OCI-LY1 (cell line): ENCODE results near the gene LRRC1.

Source experiments
- H2AFZ ChIP-seq: fragments of 200-600 bp; sonication (generic), shearing (Covaris generic); 2 replicates; pipeline ENCODE4 v1.6.0; 2014; ENCODE audit warnings: antibody characterized with exemption, mild to moderate bottlenecking, low read length
- H3F3A ChIP-seq: fragments of 200-600 bp; sonication (generic), shearing (Covaris generic); 2 replicates; pipeline ENCODE4 v1.6.0; 2014; ENCODE audit warnings: mild to moderate bottlenecking, antibody characterized with exemption, low read length, moderate library complexity; ENCODE audit not compliant: insufficient read depth
- H3K27ac ChIP-seq: fragments of 200-600 bp; sonication (generic); 2 replicates; pipeline ENCODE4 v1.5.1; 2014; ENCODE audit warnings: low read length, mixed run types, mild to moderate bottlenecking, low read depth; ENCODE audit not compliant: poor library complexity, severe bottlenecking
- H3K27me3 ChIP-seq: fragments of 200-600 bp; sonication (generic); 2 replicates; pipeline ENCODE4 v1.6.0; 2014; ENCODE audit warnings: antibody characterized with exemption, mild to moderate bottlenecking, low read length, moderate library complexity; ENCODE audit not compliant: insufficient read depth
- H3K36me3 ChIP-seq: fragments of 200-600 bp; sonication (generic); 2 replicates; pipeline ENCODE4 v1.6.1; 2014; ENCODE audit warnings: mild to moderate bottlenecking, antibody characterized with exemption, low read length, moderate library complexity, mixed read lengths; ENCODE audit not compliant: insufficient read depth
- H3K4me1 ChIP-seq: fragments of 200-600 bp; sonication (generic); 2 replicates; pipeline ENCODE4 v1.5.1; 2014; ENCODE audit warnings: mild to moderate bottlenecking, low read length, moderate library complexity; ENCODE audit not compliant: insufficient read depth, severe bottlenecking
- H3K4me2 ChIP-seq: fragments of 200-600 bp; sonication (generic), shearing (Covaris generic); 2 replicates; pipeline ENCODE4 v1.6.1; 2014; ENCODE audit warnings: low read length
- H3K4me3 ChIP-seq: fragments of 200-600 bp; sonication (generic); 2 replicates; pipeline ENCODE4 v1.5.1; 2014; ENCODE audit warnings: low read length, low read depth, mild to moderate bottlenecking, mixed read lengths; ENCODE audit not compliant: poor library complexity, severe bottlenecking
- H3K79me2 ChIP-seq: fragments of 200-600 bp; shearing (Covaris generic); 2 replicates; pipeline ENCODE4 v1.6.1; 2016; ENCODE audit warnings: mixed run types, low read length, mixed read lengths; ENCODE audit not compliant: insufficient read depth
- H3K9ac ChIP-seq: fragments of 200-600 bp; sonication (generic), shearing (Covaris generic); 2 replicates; pipeline ENCODE4 v1.6.1; 2014; ENCODE audit warnings: mild to moderate bottlenecking, low read length, mixed read lengths
- H3K9me2 ChIP-seq: fragments of 200-600 bp; sonication (generic), shearing (Covaris generic); 2 replicates; pipeline ENCODE4 v1.6.1; 2014; ENCODE audit warnings: low read depth, mild to moderate bottlenecking, low read length, mixed read lengths
- H3K9me3 ChIP-seq: fragments of 200-600 bp; shearing (Covaris generic); 2 replicates; pipeline ENCODE4 v1.6.1; 2014; ENCODE audit warnings: low read length, mixed read lengths
- H4K20me1 ChIP-seq: fragments of 200-600 bp; sonication (generic), shearing (Covaris generic); 2 replicates; pipeline ENCODE4 v1.6.0; 2016; ENCODE audit warnings: mild to moderate bottlenecking, low read length; ENCODE audit not compliant: insufficient read depth
- EZH2 ChIP-seq: fragments of 200-600 bp; sonication (generic), shearing (Covaris generic); IDR thresholded peaks from 2 replicates; pipeline ENCODE4 v1.8.0; 2017; ENCODE audit warnings: borderline replicate concordance, mixed run types, mild to moderate bottlenecking, antibody characterized with exemption, low read length, moderate library complexity, mixed read lengths
- TF ChIP-seq, protein P1 (sequence below): fragments of 200-600 bp; sonication (generic), shearing (Covaris generic); IDR thresholded peaks from 2 replicates; pipeline ENCODE4 v1.5.1; 2017; ENCODE audit warnings: mild to moderate bottlenecking, antibody characterized with exemption, low read length, moderate library complexity, mixed read lengths

The LRRC1 gene

DNA sequence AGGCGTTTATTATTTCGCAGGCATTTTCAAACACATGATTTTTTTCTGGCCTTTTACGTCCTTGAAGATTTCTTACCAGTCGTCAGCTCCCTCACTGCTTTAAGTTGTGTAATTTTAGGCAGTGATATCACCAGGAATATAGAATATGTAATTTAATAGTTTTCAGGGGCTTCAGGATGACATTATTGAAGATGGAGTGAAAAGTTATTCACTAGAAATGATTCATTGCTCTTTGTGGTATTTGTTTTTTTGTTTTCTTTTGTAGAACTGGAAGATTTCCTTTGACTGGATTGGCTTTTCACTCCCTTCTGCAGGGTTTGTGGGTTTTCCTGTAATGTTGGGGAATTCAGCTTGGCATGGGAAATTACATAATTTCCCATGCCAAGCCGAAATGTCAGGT is 2.0 kb downstream of the LRRC1 start:
- no peaks in the 10 kb centered on the region; the same call in 1 of the 2 replicates for H3K36me3 ChIP-seq
- H3K27me3 ChIP-seq, result no peaks in the 10 kb centered on the region
- 0 out of 2 replicates have a peak, but pooled peaks cover 3% of the 10 kb centered on the region for H3F3A ChIP-seq
- peak overlapping the region; percentile 77; the same call in 1 of the 2 replicates for H3K4me2 ChIP-seq
- H3K9ac ChIP-seq, result no peak overlapping the region
- H3K9me2 ChIP-seq, result no peaks in the 10 kb centered on the region
- no peaks in the 10 kb centered on the region for H3K79me2 ChIP-seq
- TF ChIP-seq, protein P1, sequence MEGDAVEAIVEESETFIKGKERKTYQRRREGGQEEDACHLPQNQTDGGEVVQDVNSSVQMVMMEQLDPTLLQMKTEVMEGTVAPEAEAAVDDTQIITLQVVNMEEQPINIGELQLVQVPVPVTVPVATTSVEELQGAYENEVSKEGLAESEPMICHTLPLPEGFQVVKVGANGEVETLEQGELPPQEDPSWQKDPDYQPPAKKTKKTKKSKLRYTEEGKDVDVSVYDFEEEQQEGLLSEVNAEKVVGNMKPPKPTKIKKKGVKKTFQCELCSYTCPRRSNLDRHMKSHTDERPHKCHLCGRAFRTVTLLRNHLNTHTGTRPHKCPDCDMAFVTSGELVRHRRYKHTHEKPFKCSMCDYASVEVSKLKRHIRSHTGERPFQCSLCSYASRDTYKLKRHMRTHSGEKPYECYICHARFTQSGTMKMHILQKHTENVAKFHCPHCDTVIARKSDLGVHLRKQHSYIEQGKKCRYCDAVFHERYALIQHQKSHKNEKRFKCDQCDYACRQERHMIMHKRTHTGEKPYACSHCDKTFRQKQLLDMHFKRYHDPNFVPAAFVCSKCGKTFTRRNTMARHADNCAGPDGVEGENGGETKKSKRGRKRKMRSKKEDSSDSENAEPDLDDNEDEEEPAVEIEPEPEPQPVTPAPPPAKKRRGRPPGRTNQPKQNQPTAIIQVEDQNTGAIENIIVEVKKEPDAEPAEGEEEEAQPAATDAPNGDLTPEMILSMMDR, result no peak
- no peak for TF ChIP-seq EZH2
- H2AFZ ChIP-seq, result no peak overlapping the region
- H3K9me3 ChIP-seq, result no peaks in the 10 kb centered on the region
- H3K4me1 ChIP-seq, result peaks cover 25% of the 10 kb centered on the region
- no peaks in the 10 kb centered on the region for H4K20me1 ChIP-seq
- H3K4me3 ChIP-seq, result no peak overlapping the region
- H3K27ac ChIP-seq, result no peak overlapping the region

- Histone ChIP-seq H2AFZ (no peak overlapping the region), H3K9me2 (no peaks in the 10 kb centered on the region), H3K9me3 (no peaks in the 10 kb centered on the region), H3K27me3 (no peaks in the 10 kb centered on the region), H3K9ac (no peak overlapping the region), H4K20me1 (no peaks in the 10 kb centered on the region), H3K4me2 (no peak overlapping the region), H3F3A (0 out of 2 replicates have a peak, but pooled peaks cover 3% of the 10 kb centered on the region), H3K27ac (no peak overlapping the region), H3K36me3 (no peaks in the 10 kb centered on the region; the same call in 1 of the 2 replicates), H3K4me3 (no peak overlapping the region), H3K4me1 (peaks cover 25% of the 10 kb centered on the region), H3K79me2 (no peaks in the 10 kb centered on the region)
- TF ChIP-seq, protein P1, result no peak
- no peak for TF ChIP-seq EZH2
Observed at GRCh38 chr6:53797304-53797703, 2.5 kb downstream of the LRRC1 start.

DNA sequence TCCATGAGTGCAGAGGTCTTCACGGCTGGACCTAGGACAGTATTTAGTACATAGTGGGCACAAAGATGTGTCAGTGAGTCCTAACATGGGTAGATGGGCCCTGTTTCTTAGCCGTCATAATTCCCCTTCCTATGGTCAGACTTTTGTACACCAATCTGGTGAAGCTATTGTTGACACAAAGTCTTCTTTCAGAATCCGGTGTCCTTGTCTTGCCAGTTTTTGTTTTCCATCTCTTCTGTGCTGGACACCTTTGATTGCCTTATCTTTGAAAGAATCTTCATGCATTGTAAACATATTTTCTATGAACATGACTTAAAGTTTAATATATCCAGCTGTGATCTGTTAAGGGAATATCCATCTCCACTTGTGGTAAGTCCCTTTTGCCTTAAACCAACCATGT is 4.5 kb downstream of the LRRC1 start:
- no peaks in the 10 kb centered on the region for H3K27me3 ChIP-seq
- no peak overlapping the region for H3K27ac ChIP-seq
- H3K79me2 ChIP-seq, result no peaks in the 10 kb centered on the region
- no peak for TF ChIP-seq EZH2
- TF ChIP-seq, protein P1, result no peak
- no peaks in the 10 kb centered on the region for H3K9me3 ChIP-seq
- H3K36me3 ChIP-seq, result no peaks in the 10 kb centered on the region; the same call in 1 of the 2 replicates
- H3K9me2 ChIP-seq, result no peaks in the 10 kb centered on the region
- peaks cover 15% of the 10 kb centered on the region for H3K4me1 ChIP-seq
- no peak overlapping the region for H3K4me3 ChIP-seq
- no peaks in the 10 kb centered on the region for H3F3A ChIP-seq
- no peak overlapping the region for H3K4me2 ChIP-seq
- H3K9ac ChIP-seq, result no peak overlapping the region
- no peak overlapping the region for H2AFZ ChIP-seq
- no peaks in the 10 kb centered on the region for H4K20me1 ChIP-seq
